ENCODE data around the gene TNS4.
A peak's percentile ranks its signal among the peaks of the same experiment; 100 is the strongest.

The TNS4 gene

GRCh38 chr17:40437095-40437732 lies 64.2 kb downstream of the TNS4 start:
- peak in 1 of 56 donors; percentile 14 for DNase-seq

DNA sequence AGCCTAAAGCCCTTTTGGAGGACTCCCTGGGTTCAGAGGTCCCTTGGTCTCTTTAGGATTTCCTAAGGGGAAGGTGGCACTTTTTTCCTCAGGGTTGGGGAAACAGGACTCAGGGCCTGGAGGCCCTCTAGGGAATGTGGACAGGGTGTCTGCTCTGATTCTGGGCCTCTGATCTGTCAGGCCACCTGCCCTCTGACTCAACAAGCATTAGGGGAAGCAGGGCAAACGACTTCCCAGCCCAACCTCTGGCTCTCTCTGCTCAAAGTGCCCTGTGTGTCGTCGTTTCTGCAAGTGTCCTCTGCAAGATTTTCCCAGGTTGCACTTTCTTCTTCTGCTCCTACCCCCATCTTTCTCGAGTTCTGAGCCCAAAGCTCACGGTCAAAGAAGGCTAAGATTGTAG lies 64.8 kb downstream of the TNS4 start:
- DNase-seq, result no peak

- DNase-seq, result no peak
Observed at GRCh38 chr17:40433551-40434415, 67.6 kb downstream of the TNS4 start.

GRCh38 chr17:40432864-40433528 lies 68.4 kb downstream of the TNS4 start:
- no peak for DNase-seq

GRCh38 chr17:40431231-40431602 lies 70.2 kb downstream of the TNS4 start:
- no peak for DNase-seq

DNA sequence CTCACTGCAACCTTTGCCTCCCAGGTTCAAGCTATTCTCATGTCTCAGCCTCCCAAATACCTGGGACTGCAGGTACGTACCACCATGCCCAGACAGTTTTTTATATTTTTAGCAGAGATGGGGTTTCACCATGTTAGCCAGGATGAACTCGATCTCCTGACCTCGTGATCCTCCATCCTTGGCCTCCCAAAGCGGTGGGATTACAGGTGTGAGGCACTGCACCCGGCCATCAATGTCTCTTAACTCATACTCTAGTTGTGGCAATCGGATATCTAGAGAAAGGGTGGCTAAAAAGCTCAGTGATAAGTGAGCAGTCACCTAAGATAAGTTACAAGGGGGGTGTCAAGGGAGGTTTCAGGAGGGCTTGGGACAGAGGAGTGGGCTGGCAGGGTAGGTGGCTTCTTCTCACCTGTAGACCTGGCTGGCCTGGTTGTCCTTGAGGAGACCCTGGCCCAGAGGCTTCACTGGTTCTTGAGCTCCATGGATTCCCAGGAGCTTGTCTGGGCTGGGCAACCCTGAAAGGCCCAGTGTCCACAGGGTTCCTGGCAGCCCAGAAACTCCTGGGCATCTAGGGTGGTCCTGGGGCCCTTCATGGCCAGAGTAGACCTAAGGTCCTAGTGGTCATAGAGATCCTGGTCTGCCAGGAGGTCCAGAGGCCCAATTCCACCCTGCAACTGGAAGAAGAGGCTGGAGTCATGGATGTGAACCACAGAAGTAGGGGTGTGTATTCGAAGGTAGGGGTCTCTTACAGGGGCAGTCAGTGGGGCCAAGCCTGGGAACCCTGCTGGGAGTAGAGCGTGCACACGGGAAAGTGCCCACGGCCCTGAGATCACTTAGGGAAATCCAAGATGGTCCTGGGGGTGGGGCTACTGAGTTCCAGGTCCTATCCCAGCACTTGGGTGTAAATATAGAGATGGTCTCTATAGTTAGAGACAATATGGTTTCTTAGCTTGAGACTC lies 70.9 kb downstream of the TNS4 start:
- no peak for DNase-seq

- no peak for DNase-seq
Observed at GRCh38 chr17:40427002-40427491, 74.4 kb downstream of the TNS4 start.

Measured in amygdala (tissue), 56 donors.